ENCODE measurements around the gene ATP2B1. TPM values are rescaled to one million over a fixed set of nuclear protein-coding genes. Genes with fewer than 3 reads are reported as not detected.

The ATP2B1 gene
- 24.6 and 47.4 TPM in 2 replicates for total RNA-seq

GRCh38 chr12:89708565-89709156, at the start of gene ATP2B1:
TSS of gene ATP2B1 (minus strand) at chr12:89708838. CDS start at chr12:89655886, 52,952 bp downstream.

Other genes with a start within 250 kb of the ATP2B1 start
- gene GALNT4, start 184.0 kb downstream of the ATP2B1 start, total RNA-seq = 8.7 and 11.3 TPM in 2 replicates
- gene POC1B, start 182.8 kb downstream of the ATP2B1 start, total RNA-seq = 4.6 and 7.7 TPM in 2 replicates